K562 (cell line): ENCODE data around the gene SLC22A23. TPM values are rescaled to one million over a fixed set of nuclear protein-coding genes. Genes with fewer than 3 reads are reported as not detected.

ENCODE experiments used
- ATAC-seq: fragments of 200-7000 bp; cut with Tn5 transposase; 3 replicates; pipeline ENCODE4 v1.9.1; 2020; ENCODE audit warnings: moderate library complexity
- BruUV-seq: library from RNA; stranded (reverse); fragments of 400-500 nt; replicated peaks from 2 replicates; lab custom pipeline; 2021; lab: Mats Ljungman, UMichigan
- CTCF ChIA-PET: fragments of 300-600 bp; formaldehyde crosslinking; extraction: SDS; loops from one replicate; lab custom pipeline; 2021; ENCODE audit warnings: low intra/inter-chr PET ratio; lab: Yijun Ruan, JAX
- POLR2A ChIA-PET: fragments of 300-600, 350-650 bp; sonication (Branson Sonifier 250); formaldehyde crosslinking; extraction: SDS; loops from one replicate; lab custom pipeline; 2021; ENCODE audit warnings: antibody characterized with exemption, inconsistent platforms; lab: Yijun Ruan, JAX
- DNase-seq, 4 experiments: peaks; one replicate each; pipeline versions ENCODE4 v3.0.0 to v3.0.0-alpha.2; 2011 to 2018; ENCODE audit warnings: low spot score in 3 of 4, mixed read lengths in 3 of 4; ENCODE audit errors: extremely low read depth in 1 of 4
- FAIRE-seq: peaks from 2 replicates; lab custom pipeline; 2011; peaks lifted over from hg19 to GRCh38; lab: Jason Lieb, UNC
- H2AFZ ChIP-seq: 2 replicates; pipeline ENCODE4 v1.6.0; 2011; ENCODE audit warnings: low read depth, low read length, control low read depth, inconsistent platforms
- H3K27ac ChIP-seq: fragments of 200-600 bp; 3 replicates; pipeline ENCODE4 v1.8.0; 2011; ENCODE audit warnings: low read depth, mild to moderate bottlenecking, control low read depth, inconsistent platforms, low read length, moderate library complexity, mixed read lengths; ENCODE audit errors: extremely low read depth
- H3K27me3 ChIP-seq, 2 experiments: fragments of 300-600 bp in 1 of 2; 2 replicates in 1 of 2; 3 replicates in 1 of 2; pipeline versions ENCODE4 v1.6.0 to v1.8.0; 2011; ENCODE audit warnings: inconsistent platforms in 2 of 2, low read length in 2 of 2, mild to moderate bottlenecking in 1 of 2, mixed read lengths in 1 of 2, moderate library complexity in 1 of 2; ENCODE audit not compliant: control insufficient read depth in 2 of 2, insufficient read depth in 2 of 2
- H3K36me3 ChIP-seq: fragments of 300-600 bp; 3 replicates; pipeline ENCODE4 v1.8.0; 2011; ENCODE audit warnings: mild to moderate bottlenecking, low read length, inconsistent platforms; ENCODE audit not compliant: control insufficient read depth, insufficient read depth
- H3K4me1 ChIP-seq, 2 experiments: fragments of 200-600 bp in 1 of 2; replicated peaks in 1 of 2; 2 replicates in 1 of 2; 3 replicates in 1 of 2; pipeline versions ENCODE4 v1.5.1 to v1.8.0; 2011; ENCODE audit warnings: inconsistent platforms in 2 of 2, low read length in 2 of 2, mild to moderate bottlenecking in 1 of 2, mixed read lengths in 1 of 2, moderate library complexity in 1 of 2; ENCODE audit not compliant: control insufficient read depth in 2 of 2, insufficient read depth in 2 of 2
- H3K4me2 ChIP-seq: 2 replicates; pipeline ENCODE4 v1.6.1; 2011; ENCODE audit warnings: low read length, control low read depth, inconsistent platforms, mixed read lengths; ENCODE audit not compliant: insufficient read depth
- H3K4me3 ChIP-seq: fragments of 200-600 bp; sonication (generic), shearing (Covaris generic); 2 replicates; pipeline ENCODE4 v1.5.1; 2016; ENCODE audit warnings: control low read depth, inconsistent platforms
- H3K79me2 ChIP-seq: fragments of 200-600 bp; 3 replicates; pipeline ENCODE4 v1.8.0; 2011; ENCODE audit warnings: low read length, inconsistent platforms; ENCODE audit not compliant: control insufficient read depth, insufficient read depth
- H3K9ac ChIP-seq, 2 experiments: 2 replicates each; pipeline versions ENCODE4 v1.6.0 to v1.6.1; 2011; ENCODE audit warnings: low read depth in 2 of 2, low read length in 2 of 2, control low read depth in 1 of 2, inconsistent platforms in 1 of 2, mild to moderate bottlenecking in 1 of 2, mixed read lengths in 1 of 2; ENCODE audit not compliant: insufficient read depth in 1 of 2
- H3K9me1 ChIP-seq: one replicate; pipeline ENCODE4 v1.6.0; 2011; ENCODE audit warnings: inconsistent platforms, mild to moderate bottlenecking, low read length, moderate library complexity; ENCODE audit not compliant: control insufficient read depth, insufficient read depth
- H3K9me3 ChIP-seq: replicated peaks from 2 replicates; pipeline ENCODE4 v1.5.1; 2011; ENCODE audit warnings: low read depth, low read length, inconsistent platforms; ENCODE audit not compliant: control insufficient read depth, insufficient read depth
- H4K20me1 ChIP-seq: replicated peaks from 2 replicates; pipeline ENCODE4 v1.6.1; 2011; ENCODE audit warnings: low read length, inconsistent platforms, mixed read lengths; ENCODE audit not compliant: control insufficient read depth, insufficient read depth
- CCAR2 ChIP-seq: fragments of 200-400 bp; formaldehyde crosslinking; IDR thresholded peaks from 2 replicates; pipeline ENCODE4 v1.6.1; 2017; ENCODE audit warnings: mild to moderate bottlenecking, low read depth, low read length
- FOXJ3 ChIP-seq: sonication (generic); formaldehyde crosslinking; IDR thresholded peaks from 2 replicates; pipeline ENCODE4 v1.4.0; 2020; ENCODE audit warnings: mild to moderate bottlenecking, missing genetic modification reagents
- HDAC3 ChIP-seq: fragments of 450-650 bp; IDR thresholded peaks from 2 replicates; pipeline ENCODE4 v1.6.1; 2018; ENCODE audit warnings: borderline replicate concordance, mild to moderate bottlenecking, moderate library complexity; ENCODE audit not compliant: partially characterized antibody
- KDM4B ChIP-seq, 2 experiments: fragments of 450-650 bp in 1 of 2; sonication (generic) in 1 of 2; IDR thresholded peaks; 2 replicates each; pipeline ENCODE4 v1.6.1; 2016 to 2017; ENCODE audit warnings: borderline replicate concordance in 2 of 2, antibody characterized with exemption in 1 of 2, low read depth in 1 of 2, mild to moderate bottlenecking in 1 of 2
- LEF1 ChIP-seq: fragments of 450-650 bp; IDR thresholded peaks from 2 replicates; pipeline ENCODE4 v1.6.1; 2016; ENCODE audit warnings: mild to moderate bottlenecking
- TRIM28 ChIP-seq: fragments of 450-650 bp; IDR thresholded peaks from 2 replicates; pipeline ENCODE4 v1.6.1; 2017
- WGBS: fragments of 100-300 bp; shearing (Covaris generic); methylation state at CpG from one replicate; pipeline ENCODE4 v1.1.6; 2016; ENCODE audit warnings: low coverage, mixed read lengths; ENCODE audit not compliant: insufficient coverage; ENCODE audit errors: missing lambda C conversion rate; 5-methylcytosine and 5-hydroxymethylcytosine counted together
- in situ Hi-C: fragments of 300-500 bp; cut with MboI; formaldehyde crosslinking; loops from 4 replicates; pipeline ENCODE4 v1.15.0; 2018; ENCODE audit warnings: inconsistent platforms, mixed read lengths
- intact Hi-C: fragments of 100-400 bp; cut with micrococcal nuclease; formaldehyde crosslinking; loops from 2 replicates; pipeline ENCODE4 v1.14.2; 2022
- polyA plus RNA-seq, 8 experiments: library from polyadenylated mRNA; depleted of rRNA in 4 of 8; stranded (reverse) in 5 of 8; unstranded in 3 of 8; fragments of >200 nt; fragmentation: Nextera tagmentation in 2 of 8; fragmentation: Illumina TruSeq in 1 of 8; extraction: Ambion mirVana in 2 of 8; extraction: Trizol in 1 of 8; gene quantifications; 2 replicates each; pipeline versions ENCODE4 v1.2.1 to v1.2.3, GENCODE V29; 2011 to 2014; ENCODE audit warnings: inconsistent platforms in 1 of 8, missing spikeins in 1 of 8
- total RNA-seq, 7 experiments: library from RNA; depleted of rRNA in 6 of 7; stranded (reverse); fragments of >200 nt in 6 of 7; fragmentation: Illumina TruSeq in 2 of 7; extraction: Trizol in 2 of 7; gene quantifications; 2 replicates each; pipeline versions ENCODE4 v1.2.1 to v1.2.3, GENCODE V29; 2011 to 2021; ENCODE audit warnings: low replicate concordance in 1 of 7
- TF ChIP-seq, protein P1 (sequence below): sonication (generic); formaldehyde crosslinking; IDR thresholded peaks from 2 replicates; pipeline ENCODE4 v1.8.0; 2023; ENCODE audit warnings: mild to moderate bottlenecking, missing genetic modification reagents
- TF ChIP-seq, protein P2 (sequence below): fragments of 450-650 bp; formaldehyde crosslinking; IDR thresholded peaks from 2 replicates; pipeline ENCODE4 v1.4.0; 2020; ENCODE audit warnings: mild to moderate bottlenecking
- TF ChIP-seq, protein P3 (sequence below): IDR thresholded peaks from 2 replicates; pipeline ENCODE4 v1.6.1; 2016; ENCODE audit warnings: missing genetic modification characterization, missing compliant biosample characterization

Gene SLC22A23
- total and polyA plus RNA-seq, 9 of the 15 experiments (the other 6 are each of a cell fraction or from before 2014, with no cell fraction given), result 0.30 to 8.7 (median 2.5) TPM

DNA sequence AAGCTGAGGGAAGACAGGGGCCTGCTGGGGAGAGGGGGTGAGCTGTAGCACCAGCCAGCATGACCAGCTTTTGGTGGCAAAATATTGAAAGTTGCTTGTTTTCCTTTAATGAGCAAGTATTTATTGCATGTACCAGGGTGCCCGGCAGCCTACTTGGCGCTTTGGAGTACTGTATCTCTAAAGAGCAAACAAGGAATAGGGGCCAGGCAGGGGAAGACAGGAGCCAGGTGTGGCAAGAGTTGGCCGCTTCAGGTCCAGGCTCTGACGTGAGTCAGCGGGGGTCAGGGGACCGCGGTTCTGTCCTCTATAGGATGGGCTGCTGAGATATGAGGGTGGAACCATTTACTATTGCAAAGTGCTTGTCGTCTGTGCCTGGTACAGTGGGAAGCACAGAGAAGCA, 135.0 kb downstream of the SLC22A23 start:
- FAIRE-seq, result no peak
- Histone ChIP-seq H3K79me2 (no peaks in the 10 kb centered on the region), H3K4me2 (no peak overlapping the region), H3K9me1 (no peaks in the 10 kb centered on the region), H3K27me3 (no peaks in the 10 kb centered on the region), H3K27ac (no peak overlapping the region), H3K9ac (no peak overlapping the region), H3K36me3 (no peaks in the 10 kb centered on the region), H3K9me3 (no peaks in the 10 kb centered on the region), H4K20me1 (no peaks in the 10 kb centered on the region; the same call in 1 of the 2 replicates), H3K4me3 (no peak overlapping the region), H2AFZ (no peak overlapping the region), H3K4me1 (peaks cover 19 to 26% of the 10 kb centered on the region in 2 experiments)
- ChIA-PET POLR2A (interaction anchor here (0.8 to 1.2 kb wide), 4 partner anchors 11 to 30 kb away, joined by 3 read pairs; no protein-coding TSS in a partner anchor), CTCF (interaction anchor here (0.6 kb wide), 1 partner anchor 83 kb away, joined by 3 read pairs; no protein-coding TSS in a partner anchor)
- intact Hi-C loops, result no loop called here
- no TSS peak for BruUV-seq
- no peak for DNase-seq
- in situ Hi-C loops, result no loop called here
- no peak for ATAC-seq
- TF ChIP-seq KDM4B (IDR thresholded peaks at IDR 0.05; ENCODE audit: borderline replicate concordance in 2 of 2, low read depth in 1 of 2), result no peak
- no peak for TF ChIP-seq CCAR2
- TF ChIP-seq, protein P1, sequence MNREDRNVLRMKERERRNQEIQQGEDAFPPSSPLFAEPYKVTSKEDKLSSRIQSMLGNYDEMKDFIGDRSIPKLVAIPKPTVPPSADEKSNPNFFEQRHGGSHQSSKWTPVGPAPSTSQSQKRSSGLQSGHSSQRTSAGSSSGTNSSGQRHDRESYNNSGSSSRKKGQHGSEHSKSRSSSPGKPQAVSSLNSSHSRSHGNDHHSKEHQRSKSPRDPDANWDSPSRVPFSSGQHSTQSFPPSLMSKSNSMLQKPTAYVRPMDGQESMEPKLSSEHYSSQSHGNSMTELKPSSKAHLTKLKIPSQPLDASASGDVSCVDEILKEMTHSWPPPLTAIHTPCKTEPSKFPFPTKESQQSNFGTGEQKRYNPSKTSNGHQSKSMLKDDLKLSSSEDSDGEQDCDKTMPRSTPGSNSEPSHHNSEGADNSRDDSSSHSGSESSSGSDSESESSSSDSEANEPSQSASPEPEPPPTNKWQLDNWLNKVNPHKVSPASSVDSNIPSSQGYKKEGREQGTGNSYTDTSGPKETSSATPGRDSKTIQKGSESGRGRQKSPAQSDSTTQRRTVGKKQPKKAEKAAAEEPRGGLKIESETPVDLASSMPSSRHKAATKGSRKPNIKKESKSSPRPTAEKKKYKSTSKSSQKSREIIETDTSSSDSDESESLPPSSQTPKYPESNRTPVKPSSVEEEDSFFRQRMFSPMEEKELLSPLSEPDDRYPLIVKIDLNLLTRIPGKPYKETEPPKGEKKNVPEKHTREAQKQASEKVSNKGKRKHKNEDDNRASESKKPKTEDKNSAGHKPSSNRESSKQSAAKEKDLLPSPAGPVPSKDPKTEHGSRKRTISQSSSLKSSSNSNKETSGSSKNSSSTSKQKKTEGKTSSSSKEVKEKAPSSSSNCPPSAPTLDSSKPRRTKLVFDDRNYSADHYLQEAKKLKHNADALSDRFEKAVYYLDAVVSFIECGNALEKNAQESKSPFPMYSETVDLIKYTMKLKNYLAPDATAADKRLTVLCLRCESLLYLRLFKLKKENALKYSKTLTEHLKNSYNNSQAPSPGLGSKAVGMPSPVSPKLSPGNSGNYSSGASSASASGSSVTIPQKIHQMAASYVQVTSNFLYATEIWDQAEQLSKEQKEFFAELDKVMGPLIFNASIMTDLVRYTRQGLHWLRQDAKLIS (CRISPR knock-in tag), result no peak
- TF ChIP-seq LEF1, result no peak
- TF ChIP-seq, protein P2, sequence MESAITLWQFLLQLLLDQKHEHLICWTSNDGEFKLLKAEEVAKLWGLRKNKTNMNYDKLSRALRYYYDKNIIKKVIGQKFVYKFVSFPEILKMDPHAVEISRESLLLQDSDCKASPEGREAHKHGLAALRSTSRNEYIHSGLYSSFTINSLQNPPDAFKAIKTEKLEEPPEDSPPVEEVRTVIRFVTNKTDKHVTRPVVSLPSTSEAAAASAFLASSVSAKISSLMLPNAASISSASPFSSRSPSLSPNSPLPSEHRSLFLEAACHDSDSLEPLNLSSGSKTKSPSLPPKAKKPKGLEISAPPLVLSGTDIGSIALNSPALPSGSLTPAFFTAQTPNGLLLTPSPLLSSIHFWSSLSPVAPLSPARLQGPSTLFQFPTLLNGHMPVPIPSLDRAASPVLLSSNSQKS (CRISPR knock-in tag), result no peak
- TF ChIP-seq FOXJ3 (CRISPR knock-in tag), result no peak
- TF ChIP-seq TRIM28, result no peak
- TF ChIP-seq, protein P3, sequence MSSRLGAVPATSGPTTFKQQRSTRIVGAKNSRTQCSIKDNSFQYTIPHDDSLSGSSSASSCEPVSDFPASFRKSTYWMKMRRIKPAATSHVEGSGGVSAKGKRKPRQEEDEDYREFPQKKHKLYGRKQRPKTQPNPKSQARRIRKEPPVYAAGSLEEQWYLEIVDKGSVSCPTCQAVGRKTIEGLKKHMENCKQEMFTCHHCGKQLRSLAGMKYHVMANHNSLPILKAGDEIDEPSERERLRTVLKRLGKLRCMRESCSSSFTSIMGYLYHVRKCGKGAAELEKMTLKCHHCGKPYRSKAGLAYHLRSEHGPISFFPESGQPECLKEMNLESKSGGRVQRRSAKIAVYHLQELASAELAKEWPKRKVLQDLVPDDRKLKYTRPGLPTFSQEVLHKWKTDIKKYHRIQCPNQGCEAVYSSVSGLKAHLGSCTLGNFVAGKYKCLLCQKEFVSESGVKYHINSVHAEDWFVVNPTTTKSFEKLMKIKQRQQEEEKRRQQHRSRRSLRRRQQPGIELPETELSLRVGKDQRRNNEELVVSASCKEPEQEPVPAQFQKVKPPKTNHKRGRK (tag), result no peak
- no peak for TF ChIP-seq HDAC3
- 59% methylated on average over 8 of the region's 8 CpGs for WGBS
